ENCODE measurements around the gene STK32A.

Gene STK32A

GRCh38 chr5:147397616-147398015 is 162.8 kb downstream of the STK32A start:
- Mint-ChIP-seq H3K36me3 (ENCODE audit: low read depth) (peaks cover 35% of the 10 kb centered on the region), H3K27ac (no peak overlapping the region)

GRCh38 chr5:147398860-147399259 is 164.0 kb downstream of the STK32A start:
- H3K9me3 Mint-ChIP-seq: no peaks in the 10 kb centered on the region
- no peak overlapping the region for H3K4me3 Mint-ChIP-seq
- peaks cover 4% of the 10 kb centered on the region for H3K4me1 Mint-ChIP-seq
- H3K27ac Mint-ChIP-seq: no peak overlapping the region
- H3K36me3 Mint-ChIP-seq (ENCODE audit: low read depth): peaks cover 43% of the 10 kb centered on the region
- no peak for TF ChIP-seq CTCF (IDR thresholded peaks at IDR 0.05; ENCODE audit: unreplicated experiment in 3 of 3)
- no peaks in the 10 kb centered on the region for H3K27me3 Mint-ChIP-seq (ENCODE audit: low read depth)

More at GRCh38 chr5:147397616-147398015, 162.8 kb downstream of the STK32A start:
- no peaks in the 10 kb centered on the region for H3K27me3 Mint-ChIP-seq (ENCODE audit: low read depth)
- no peak for TF ChIP-seq CTCF (IDR thresholded peaks at IDR 0.05; ENCODE audit: unreplicated experiment in 3 of 3)
- no peak overlapping the region for H3K4me3 Mint-ChIP-seq
- H3K9me3 Mint-ChIP-seq: no peaks in the 10 kb centered on the region
- no peaks in the 10 kb centered on the region for H3K4me1 Mint-ChIP-seq

- H3K27ac Mint-ChIP-seq: no peak overlapping the region
- no peaks in the 10 kb centered on the region for H3K9me3 Mint-ChIP-seq
- TF ChIP-seq CTCF (IDR thresholded peaks at IDR 0.05; ENCODE audit: unreplicated experiment in 3 of 3): no peak
- H3K4me3 Mint-ChIP-seq: no peak overlapping the region
- H3K4me1 Mint-ChIP-seq: peaks cover 11% of the 10 kb centered on the region
- H3K36me3 Mint-ChIP-seq (ENCODE audit: low read depth): peaks cover 48% of the 10 kb centered on the region
- H3K27me3 Mint-ChIP-seq (ENCODE audit: low read depth): no peaks in the 10 kb centered on the region
Observed at GRCh38 chr5:147400126-147400809, 165.4 kb downstream of the STK32A start.

- peaks cover 42% of the 10 kb centered on the region for H3K36me3 Mint-ChIP-seq (ENCODE audit: low read depth)
- no peak overlapping the region for H3K4me3 Mint-ChIP-seq
- TF ChIP-seq CTCF (IDR thresholded peaks at IDR 0.05; ENCODE audit: unreplicated experiment in 3 of 3): no peak
- H3K9me3 Mint-ChIP-seq: no peaks in the 10 kb centered on the region
- no peaks in the 10 kb centered on the region for H3K27me3 Mint-ChIP-seq (ENCODE audit: low read depth)
- H3K27ac Mint-ChIP-seq: no peak overlapping the region
- peaks cover 11% of the 10 kb centered on the region for H3K4me1 Mint-ChIP-seq
Observed at GRCh38 chr5:147400881-147401280, 166.1 kb downstream of the STK32A start.

GRCh38 chr5:147403651-147404640 is 169.1 kb downstream of the STK32A start:
- no peak for TF ChIP-seq CTCF (IDR thresholded peaks at IDR 0.05; ENCODE audit: unreplicated experiment in 3 of 3)
- Mint-ChIP-seq H3K9me3 (no peaks in the 10 kb centered on the region), H3K36me3 (ENCODE audit: low read depth) (peaks cover 42% of the 10 kb centered on the region), H3K4me1 (peaks cover 19% of the 10 kb centered on the region), H3K4me3 (no peak overlapping the region), H3K27ac (peak overlapping the region in 1 of 3 experiments; percentile 34), H3K27me3 (ENCODE audit: low read depth) (peaks cover 3% of the 10 kb centered on the region)
